Measurements from ENCODE around the gene RICTOR. TPM values are rescaled to one million over a fixed set of nuclear protein-coding genes. Genes with fewer than 3 reads are reported as not detected.

RICTOR gene, protein sequence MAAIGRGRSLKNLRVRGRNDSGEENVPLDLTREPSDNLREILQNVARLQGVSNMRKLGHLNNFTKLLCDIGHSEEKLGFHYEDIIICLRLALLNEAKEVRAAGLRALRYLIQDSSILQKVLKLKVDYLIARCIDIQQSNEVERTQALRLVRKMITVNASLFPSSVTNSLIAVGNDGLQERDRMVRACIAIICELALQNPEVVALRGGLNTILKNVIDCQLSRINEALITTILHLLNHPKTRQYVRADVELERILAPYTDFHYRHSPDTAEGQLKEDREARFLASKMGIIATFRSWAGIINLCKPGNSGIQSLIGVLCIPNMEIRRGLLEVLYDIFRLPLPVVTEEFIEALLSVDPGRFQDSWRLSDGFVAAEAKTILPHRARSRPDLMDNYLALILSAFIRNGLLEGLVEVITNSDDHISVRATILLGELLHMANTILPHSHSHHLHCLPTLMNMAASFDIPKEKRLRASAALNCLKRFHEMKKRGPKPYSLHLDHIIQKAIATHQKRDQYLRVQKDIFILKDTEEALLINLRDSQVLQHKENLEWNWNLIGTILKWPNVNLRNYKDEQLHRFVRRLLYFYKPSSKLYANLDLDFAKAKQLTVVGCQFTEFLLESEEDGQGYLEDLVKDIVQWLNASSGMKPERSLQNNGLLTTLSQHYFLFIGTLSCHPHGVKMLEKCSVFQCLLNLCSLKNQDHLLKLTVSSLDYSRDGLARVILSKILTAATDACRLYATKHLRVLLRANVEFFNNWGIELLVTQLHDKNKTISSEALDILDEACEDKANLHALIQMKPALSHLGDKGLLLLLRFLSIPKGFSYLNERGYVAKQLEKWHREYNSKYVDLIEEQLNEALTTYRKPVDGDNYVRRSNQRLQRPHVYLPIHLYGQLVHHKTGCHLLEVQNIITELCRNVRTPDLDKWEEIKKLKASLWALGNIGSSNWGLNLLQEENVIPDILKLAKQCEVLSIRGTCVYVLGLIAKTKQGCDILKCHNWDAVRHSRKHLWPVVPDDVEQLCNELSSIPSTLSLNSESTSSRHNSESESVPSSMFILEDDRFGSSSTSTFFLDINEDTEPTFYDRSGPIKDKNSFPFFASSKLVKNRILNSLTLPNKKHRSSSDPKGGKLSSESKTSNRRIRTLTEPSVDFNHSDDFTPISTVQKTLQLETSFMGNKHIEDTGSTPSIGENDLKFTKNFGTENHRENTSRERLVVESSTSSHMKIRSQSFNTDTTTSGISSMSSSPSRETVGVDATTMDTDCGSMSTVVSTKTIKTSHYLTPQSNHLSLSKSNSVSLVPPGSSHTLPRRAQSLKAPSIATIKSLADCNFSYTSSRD (N-terminal part only)
- total RNA-seq (10 to 100 TPM; 57.7 to 61.8 TPM), polyA plus RNA-seq (ENCODE audit: insufficient read depth, low read depth, low replicate concordance) (14.4 TPM)
- long read RNA-seq, donor 1: 0 reads
- long read RNA-seq, donor 2, partial matches to known transcripts: 0 of 1 reads
- long read RNA-seq, donor 2, other reads (novel, unspliced or antisense): 0 of 1 reads

DNA sequence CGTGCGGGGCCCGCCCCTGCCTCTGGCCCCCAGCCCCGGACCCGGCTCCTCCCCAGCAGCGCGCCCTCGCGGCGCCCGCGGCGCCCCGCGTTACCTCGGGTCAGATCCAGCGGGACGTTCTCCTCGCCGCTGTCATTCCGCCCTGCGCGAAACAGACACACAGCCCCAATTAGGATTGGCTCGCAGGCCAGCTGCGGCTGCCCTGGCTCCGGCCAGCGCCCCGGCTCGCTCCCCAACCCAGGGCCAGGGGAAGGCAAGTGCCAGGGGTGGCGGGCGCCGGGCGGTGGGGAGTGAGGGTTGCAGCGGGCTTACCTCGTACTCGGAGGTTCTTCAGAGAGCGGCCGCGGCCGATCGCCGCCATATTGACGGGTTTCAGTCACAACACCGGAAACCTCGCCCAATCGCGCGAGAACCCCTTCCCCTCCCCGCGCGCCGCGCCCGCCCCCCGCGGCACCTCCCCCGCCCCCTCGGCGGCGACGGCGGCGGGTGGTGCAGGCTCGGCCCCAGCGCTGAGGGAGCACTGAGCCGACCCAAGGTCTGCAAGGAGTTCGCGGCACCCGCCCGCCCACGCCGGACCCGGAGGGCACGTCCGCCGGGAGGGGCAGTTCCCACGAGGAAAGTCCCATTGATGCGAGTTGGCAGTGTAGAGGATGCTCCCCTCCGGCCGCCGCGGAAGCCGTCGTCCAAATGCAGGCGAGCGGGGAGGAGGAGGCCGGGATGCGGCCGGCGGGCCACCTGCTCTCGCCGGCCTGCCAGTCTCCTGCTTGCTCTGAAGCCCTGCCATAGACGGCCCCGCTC lies at the start of gene RICTOR:
Gene RICTOR (minus strand): TSS at position 383 of the 798 bp plus-strand sequence. CDS start 22 bp downstream, at position 361.
- no peaks in the 10 kb centered on the region for H3K36me3 ChIP-seq (ENCODE audit: low read depth, missing control alignments)
- TF ChIP-seq POLR2A (IDR thresholded peaks at IDR 0.05): no peak
- TF ChIP-seq, protein P1, sequence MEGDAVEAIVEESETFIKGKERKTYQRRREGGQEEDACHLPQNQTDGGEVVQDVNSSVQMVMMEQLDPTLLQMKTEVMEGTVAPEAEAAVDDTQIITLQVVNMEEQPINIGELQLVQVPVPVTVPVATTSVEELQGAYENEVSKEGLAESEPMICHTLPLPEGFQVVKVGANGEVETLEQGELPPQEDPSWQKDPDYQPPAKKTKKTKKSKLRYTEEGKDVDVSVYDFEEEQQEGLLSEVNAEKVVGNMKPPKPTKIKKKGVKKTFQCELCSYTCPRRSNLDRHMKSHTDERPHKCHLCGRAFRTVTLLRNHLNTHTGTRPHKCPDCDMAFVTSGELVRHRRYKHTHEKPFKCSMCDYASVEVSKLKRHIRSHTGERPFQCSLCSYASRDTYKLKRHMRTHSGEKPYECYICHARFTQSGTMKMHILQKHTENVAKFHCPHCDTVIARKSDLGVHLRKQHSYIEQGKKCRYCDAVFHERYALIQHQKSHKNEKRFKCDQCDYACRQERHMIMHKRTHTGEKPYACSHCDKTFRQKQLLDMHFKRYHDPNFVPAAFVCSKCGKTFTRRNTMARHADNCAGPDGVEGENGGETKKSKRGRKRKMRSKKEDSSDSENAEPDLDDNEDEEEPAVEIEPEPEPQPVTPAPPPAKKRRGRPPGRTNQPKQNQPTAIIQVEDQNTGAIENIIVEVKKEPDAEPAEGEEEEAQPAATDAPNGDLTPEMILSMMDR (IDR thresholded peaks at IDR 0.05): no peak
- WGBS, 2 donors: 0 to 1% methylated on average over 21 to 74 of the region's 94 CpGs
- H3K27ac ChIP-seq: peak within 1 kb of the TSS; percentile 99
- no peaks in the 10 kb centered on the region for H3K27me3 ChIP-seq
- intact Hi-C loops (cut with DNase I; ENCODE audit: low total_unique reads): no loop called here
- H3K9me3 ChIP-seq: no peaks in the 10 kb centered on the region
- DNase-seq: peak; percentile 93
- H3K4me1 ChIP-seq: peaks cover 13% of the 10 kb centered on the region
- peak within 1 kb of the TSS; percentile 92 to 96 for H3K4me3 ChIP-seq

GRCh38 chr5:39121922-39122321 lies 47.7 kb upstream of the RICTOR start:
- TF ChIP-seq POLR2A (IDR thresholded peaks at IDR 0.05): no peak
- TF ChIP-seq, protein P1 (IDR thresholded peaks at IDR 0.05): no peak
- Histone ChIP-seq H3K27ac (no peak overlapping the region), H3K9me3 (no peaks in the 10 kb centered on the region), H3K4me3 (no peak overlapping the region), H3K27me3 (no peaks in the 10 kb centered on the region), H3K36me3 (ENCODE audit: low read depth, missing control alignments) (no peaks in the 10 kb centered on the region), H3K4me1 (no peaks in the 10 kb centered on the region)
- DNase-seq: no peak
- WGBS, 2 donors: 80 to 84% methylated on average over 2 of the region's 2 CpGs
- intact Hi-C loops (cut with DNase I; ENCODE audit: low total_unique reads): no loop called here

DNA sequence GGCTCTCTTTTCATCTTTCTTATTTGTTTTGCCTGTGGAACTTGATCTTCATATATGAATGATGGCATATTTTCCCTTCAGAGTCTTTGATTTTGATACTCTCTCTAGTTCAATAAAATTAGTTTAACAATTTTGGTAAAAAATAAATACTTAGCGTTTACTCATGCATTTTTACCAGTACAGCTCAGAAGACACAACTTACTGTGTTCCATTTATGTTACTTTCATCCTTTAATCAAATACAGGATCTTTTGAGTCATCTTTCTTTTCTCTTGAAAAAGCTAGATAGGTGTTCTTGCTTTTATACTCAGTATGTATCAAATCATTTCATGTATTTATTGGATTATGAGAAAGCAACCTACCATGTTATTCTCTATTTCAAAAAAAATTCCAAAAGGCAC lies 47.1 kb upstream of the RICTOR start:
- TF ChIP-seq, protein P1 (IDR thresholded peaks at IDR 0.05): no peak
- no peak for TF ChIP-seq POLR2A (IDR thresholded peaks at IDR 0.05)
- no peaks in the 10 kb centered on the region for H3K36me3 ChIP-seq (ENCODE audit: low read depth, missing control alignments)
- H3K27ac ChIP-seq: no peak overlapping the region
- DNase-seq: no peak
- no peaks in the 10 kb centered on the region for H3K4me1 ChIP-seq
- intact Hi-C loops (cut with DNase I; ENCODE audit: low total_unique reads): no loop called here
- no peaks in the 10 kb centered on the region for H3K27me3 ChIP-seq
- no peaks in the 10 kb centered on the region for H3K9me3 ChIP-seq
- H3K4me3 ChIP-seq: no peak overlapping the region
- 85 to 98% methylated on average over 1 of the region's 1 CpG for WGBS, 2 donors

- Histone ChIP-seq H3K9me3 (no peaks in the 10 kb centered on the region), H3K27ac (no peak overlapping the region), H3K4me1 (no peaks in the 10 kb centered on the region), H3K4me3 (no peak overlapping the region), H3K27me3 (no peaks in the 10 kb centered on the region), H3K36me3 (ENCODE audit: low read depth, missing control alignments) (no peaks in the 10 kb centered on the region)
- intact Hi-C loops (cut with DNase I; ENCODE audit: low total_unique reads): no loop called here
- no peak for TF ChIP-seq POLR2A (IDR thresholded peaks at IDR 0.05)
- TF ChIP-seq, protein P1 (IDR thresholded peaks at IDR 0.05): no peak
- WGBS, 2 donors: 89 to 95% methylated on average over 1 of the region's 1 CpG
- no peak for DNase-seq
These were observed 45.8 kb upstream of the RICTOR start for GRCh38 chr5:39120052-39120420.
